Stimulated activated naive CD4-positive, alpha-beta T cell (primary cell): ENCODE results near the gene LEF1.
"Not testable (repeated sequence)": the region's sequence is repeated elsewhere in the genome, so short reads cannot be mapped to it uniquely, and the experiment has no call there.

Experiments used
- DNase-seq, 6 experiments: peaks; one replicate each; lab custom pipeline; 2025; lab: John Stamatoyannopoulos, UW

The LEF1 gene

GRCh38 chr4:108060686-108061321, 107.9 kb downstream of the LEF1 start:
- DNase-seq, result no peak

DNA sequence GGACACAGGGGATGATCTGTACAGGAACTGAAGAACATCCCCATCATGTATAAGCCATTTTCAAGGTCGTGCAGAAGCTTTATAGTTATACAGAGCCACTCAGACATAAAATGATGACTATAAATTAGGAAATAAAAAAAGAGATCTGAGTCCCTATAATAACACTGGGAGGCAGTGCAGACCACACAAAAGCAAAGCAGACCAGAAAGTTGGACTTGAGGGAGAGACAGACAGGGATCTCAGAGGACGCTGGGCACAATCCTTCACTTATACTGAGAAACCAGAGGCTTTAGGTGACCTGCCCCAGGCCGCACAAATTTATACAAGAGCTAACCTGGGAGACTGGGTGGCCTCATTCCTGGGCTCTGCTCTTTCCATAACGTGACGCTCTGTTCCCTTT, 108.6 kb downstream of the LEF1 start:
- no peak for DNase-seq

GRCh38 chr4:108058685-108059440, 109.9 kb downstream of the LEF1 start:
- DNase-seq, result no peak

GRCh38 chr4:108056418-108056817, 112.3 kb downstream of the LEF1 start:
- no peak for DNase-seq

DNA sequence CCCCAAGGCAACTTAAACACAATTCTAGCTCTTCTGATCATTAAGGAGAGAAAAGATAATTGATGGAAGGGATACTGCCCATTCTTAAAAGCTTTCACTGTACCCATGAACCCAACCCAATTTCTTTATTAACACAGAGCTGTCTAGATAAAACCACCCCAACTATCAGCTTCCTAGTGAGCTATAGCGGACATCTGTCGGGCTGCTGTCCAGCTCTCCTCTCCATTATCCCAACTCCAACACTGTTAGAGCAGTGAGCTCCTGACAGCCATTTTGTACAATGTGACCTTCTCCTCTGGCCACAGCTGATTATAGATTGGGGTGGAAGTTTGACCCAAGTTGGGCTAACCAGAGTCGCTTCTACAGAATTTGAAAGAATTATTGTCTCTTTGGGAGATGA, 112.9 kb downstream of the LEF1 start:
- no peak for DNase-seq

- peak; percentile 20 to 67 (median 42) for DNase-seq
Observed at GRCh38 chr4:108054025-108054638, 114.6 kb downstream of the LEF1 start.

DNA sequence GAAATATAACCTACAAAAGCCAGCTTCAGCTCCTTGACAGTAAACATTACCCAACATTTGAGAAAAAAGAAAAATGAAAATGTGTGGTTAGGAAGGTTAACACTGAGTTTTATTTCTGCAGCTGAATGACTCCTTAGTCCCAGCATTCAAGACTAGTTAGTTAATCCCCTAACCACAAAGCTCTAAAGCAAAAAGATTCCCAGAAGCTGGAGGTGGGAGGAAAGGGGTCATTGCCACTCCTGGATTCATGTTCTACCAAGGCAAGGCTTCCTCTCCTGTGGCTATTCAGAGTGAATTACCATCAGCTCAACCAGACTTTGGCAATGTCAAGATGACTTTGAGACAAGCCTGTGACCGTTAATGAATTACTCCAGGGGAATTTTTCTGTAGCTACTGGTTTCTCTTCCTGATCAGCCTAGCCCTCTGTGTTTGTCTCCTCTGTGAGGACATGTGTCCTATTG, 115.5 kb downstream of the LEF1 start:
- no peak for DNase-seq

GRCh38 chr4:108052558-108053120, 116.1 kb downstream of the LEF1 start:
- no peak for DNase-seq

DNA sequence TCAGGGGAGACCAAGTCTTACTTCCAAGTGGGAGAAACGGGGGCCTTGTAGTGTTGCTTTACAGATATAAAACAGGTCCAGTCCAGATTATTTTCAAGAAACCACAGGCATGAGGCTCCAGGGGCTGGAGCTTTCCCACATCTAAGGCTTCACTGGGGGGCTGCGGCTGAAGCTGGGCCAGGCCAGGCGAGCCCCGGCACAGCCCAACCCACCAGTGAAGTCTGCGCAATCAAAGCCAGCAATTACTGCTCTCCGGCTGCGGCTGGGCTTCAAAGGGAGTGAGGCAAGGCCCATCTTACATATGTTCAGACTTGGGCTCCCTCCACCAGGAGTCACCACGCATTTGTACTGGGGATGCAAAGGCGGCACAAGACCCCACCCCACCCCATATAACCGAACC, 117.4 kb downstream of the LEF1 start:
- peak in 3 of 6 experiments; percentile 11 to 34 (median 25) for DNase-seq

- not testable (repeated sequence) for DNase-seq
Observed at GRCh38 chr4:108050166-108051111, 118.3 kb downstream of the LEF1 start.

GRCh38 chr4:108049406-108049805, 119.3 kb downstream of the LEF1 start:
- DNase-seq, result peak; percentile 14 to 73 (median 58)

DNA sequence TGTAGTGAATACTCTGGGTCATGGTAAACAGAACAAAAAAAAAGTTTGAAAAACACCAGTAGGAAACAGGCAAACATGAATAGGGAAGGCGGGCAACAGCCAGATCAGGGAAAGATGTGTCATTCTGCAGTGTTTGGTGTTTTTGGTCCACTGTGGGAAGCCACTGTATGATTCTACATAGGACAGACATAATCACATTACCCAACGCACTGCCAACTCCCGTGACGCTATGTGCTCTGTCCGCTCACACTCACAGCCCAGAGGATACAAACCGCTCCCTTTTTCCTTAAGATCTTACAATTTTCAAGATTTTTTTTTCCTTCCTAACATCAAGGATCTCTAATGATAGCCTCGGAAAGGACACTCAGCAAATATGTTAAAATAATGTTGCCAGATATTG, 119.7 kb downstream of the LEF1 start:
- DNase-seq, result no peak

DNA sequence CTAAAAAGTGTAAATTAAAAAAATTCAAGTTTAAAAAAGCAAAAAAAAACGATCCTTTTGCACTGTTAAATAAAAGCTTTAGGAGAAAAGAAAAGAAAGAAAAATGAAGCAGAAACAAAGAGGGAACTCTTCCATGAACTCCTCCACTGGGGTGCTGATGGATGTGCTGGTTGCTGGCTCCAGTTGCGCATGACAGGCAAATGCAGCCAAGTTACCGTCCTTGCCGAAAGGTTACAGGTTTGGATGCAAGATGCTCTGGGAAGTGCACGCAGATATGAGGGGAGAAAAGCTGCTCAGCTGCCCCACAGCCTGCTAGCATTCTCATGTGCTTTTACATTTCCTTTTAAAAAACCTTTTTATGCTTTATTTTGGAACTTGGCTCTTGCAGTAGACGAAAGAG, 120.6 kb downstream of the LEF1 start:
- DNase-seq, result no peak

GRCh38 chr4:108047199-108047598, 121.5 kb downstream of the LEF1 start:
- DNase-seq, result no peak

- peak in 4 of 6 experiments; percentile 24 to 52 (median 34) for DNase-seq
Observed at GRCh38 chr4:108045687-108046024, 123.1 kb downstream of the LEF1 start.

DNA sequence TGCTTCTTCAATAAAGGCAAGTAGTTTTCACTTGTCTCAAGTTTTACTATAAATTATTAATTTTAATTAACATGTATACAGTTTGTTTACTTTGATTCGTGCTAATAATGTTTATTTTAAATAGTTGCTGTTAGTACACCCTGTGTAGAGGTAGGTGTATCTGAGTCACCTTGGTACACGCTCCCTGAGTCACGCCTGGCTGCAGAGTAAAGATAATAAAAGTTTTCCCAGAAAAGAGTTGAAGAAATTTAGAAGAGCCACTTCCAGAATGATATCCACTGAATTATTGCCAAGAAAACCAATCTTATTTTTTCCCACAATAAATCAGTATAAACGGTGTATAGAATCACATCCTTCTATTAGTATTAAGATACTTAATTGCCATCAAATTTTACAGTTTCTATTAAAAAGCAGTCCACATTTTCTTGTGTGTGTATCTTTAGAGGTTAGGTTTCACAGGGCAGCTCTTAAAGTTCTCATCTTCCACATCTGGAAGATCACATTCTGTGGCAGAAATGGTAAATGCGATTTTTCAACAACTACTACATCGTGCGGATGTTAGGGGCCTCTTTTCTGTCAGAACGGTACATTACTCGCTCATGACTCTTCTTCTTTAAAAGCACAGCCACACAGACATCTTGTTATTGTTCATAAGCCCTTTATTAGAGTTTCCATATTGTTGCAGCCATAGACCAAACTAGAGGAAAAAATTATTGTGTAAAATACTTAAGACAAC, 123.6 kb downstream of the LEF1 start:
- no peak for DNase-seq

GRCh38 chr4:108043526-108043925, 125.2 kb downstream of the LEF1 start:
- DNase-seq, result no peak

GRCh38 chr4:108042927-108043326, 125.8 kb downstream of the LEF1 start:
- DNase-seq, result no peak

- no peak for DNase-seq
Observed at GRCh38 chr4:108037884-108038283, 130.8 kb downstream of the LEF1 start.

DNA sequence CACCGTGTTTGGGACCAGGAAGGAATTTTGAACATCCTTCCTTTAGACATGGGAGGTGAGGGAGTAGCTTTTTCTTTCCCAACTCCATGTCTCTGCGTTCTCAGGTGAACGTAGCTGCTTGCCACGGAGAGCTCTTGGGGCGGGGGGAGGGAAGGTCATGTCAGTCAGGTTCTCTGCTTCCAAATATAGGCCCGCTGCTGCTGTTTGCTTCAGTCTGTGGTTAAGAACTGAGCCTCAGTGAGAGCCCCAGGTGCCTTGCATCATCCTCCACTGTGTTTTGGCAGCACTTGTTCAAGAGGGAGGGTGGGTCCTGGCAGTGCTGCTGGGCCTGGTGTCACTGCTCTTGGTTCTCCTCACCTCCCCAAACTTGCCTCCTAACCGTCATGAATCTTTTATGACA, 132.5 kb downstream of the LEF1 start:
- peak; percentile 62 to 87 (median 78) for DNase-seq

GRCh38 chr4:108035691-108036090, 133.0 kb downstream of the LEF1 start:
- DNase-seq, result no peak
